Hepatocyte (in vitro differentiated cells): Measurements from ENCODE around the gene HOXC12.

Experiments
- CTCF ChIP-seq: fragments of 200-600 bp; sonication (generic); IDR thresholded peaks from 2 replicates; pipeline ENCODE4 v1.5.1; 2016; ENCODE audit warnings: antibody characterized with exemption, mild to moderate bottlenecking; ENCODE audit not compliant: poor library complexity
- EZH2 ChIP-seq: fragments of 200-600 bp; sonication (generic); IDR thresholded peaks from 2 replicates; pipeline ENCODE4 v1.6.1; 2016; ENCODE audit warnings: antibody characterized with exemption, mild to moderate bottlenecking, borderline replicate concordance
- EZH2phosphoT487 ChIP-seq: fragments of 200-600 bp; sonication (generic); IDR thresholded peaks from one replicate; pipeline ENCODE4 v1.6.1; 2018; ENCODE audit warnings: antibody characterized with exemption, mild to moderate bottlenecking, low read depth, moderate library complexity; ENCODE audit not compliant: unreplicated experiment, severe bottlenecking

GRCh38 chr12:53940443-53941014 lies 14.2 kb upstream of the HOXC12 start:
- no peak for TF ChIP-seq CTCF
- TF ChIP-seq EZH2phosphoT487: no peak
- no peak for TF ChIP-seq EZH2
